ENCODE data around the gene MSMB. TPM values are rescaled to one million over a fixed set of nuclear protein-coding genes. Genes with fewer than 3 reads are reported as not detected.

MSMB gene
- total and polyA plus RNA-seq, 2 of the 8 experiments (the other 6 are each of a cell fraction or from before 2014, with no cell fraction given) = not detected

DNA sequence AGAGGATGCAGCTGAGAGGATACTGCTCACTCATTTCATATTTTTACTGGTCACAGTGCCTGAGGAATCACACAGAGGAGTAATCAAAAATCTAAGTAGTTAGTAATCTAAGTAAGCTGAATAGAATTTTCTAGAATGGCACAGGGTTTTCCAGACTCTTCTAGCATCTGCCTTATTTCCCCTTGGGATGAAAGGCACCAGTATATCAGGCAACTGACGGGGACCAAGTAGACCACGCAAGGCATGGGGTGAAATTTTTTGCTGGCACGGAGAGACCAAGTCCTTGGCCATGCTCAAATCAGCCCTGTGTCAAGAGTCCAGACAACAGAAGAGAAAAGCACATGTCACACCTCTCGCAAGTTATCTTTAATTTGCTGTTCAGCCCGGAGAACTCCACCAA lies 29.9 kb downstream of the MSMB start (continued):
- TF ChIP-seq, protein P1, sequence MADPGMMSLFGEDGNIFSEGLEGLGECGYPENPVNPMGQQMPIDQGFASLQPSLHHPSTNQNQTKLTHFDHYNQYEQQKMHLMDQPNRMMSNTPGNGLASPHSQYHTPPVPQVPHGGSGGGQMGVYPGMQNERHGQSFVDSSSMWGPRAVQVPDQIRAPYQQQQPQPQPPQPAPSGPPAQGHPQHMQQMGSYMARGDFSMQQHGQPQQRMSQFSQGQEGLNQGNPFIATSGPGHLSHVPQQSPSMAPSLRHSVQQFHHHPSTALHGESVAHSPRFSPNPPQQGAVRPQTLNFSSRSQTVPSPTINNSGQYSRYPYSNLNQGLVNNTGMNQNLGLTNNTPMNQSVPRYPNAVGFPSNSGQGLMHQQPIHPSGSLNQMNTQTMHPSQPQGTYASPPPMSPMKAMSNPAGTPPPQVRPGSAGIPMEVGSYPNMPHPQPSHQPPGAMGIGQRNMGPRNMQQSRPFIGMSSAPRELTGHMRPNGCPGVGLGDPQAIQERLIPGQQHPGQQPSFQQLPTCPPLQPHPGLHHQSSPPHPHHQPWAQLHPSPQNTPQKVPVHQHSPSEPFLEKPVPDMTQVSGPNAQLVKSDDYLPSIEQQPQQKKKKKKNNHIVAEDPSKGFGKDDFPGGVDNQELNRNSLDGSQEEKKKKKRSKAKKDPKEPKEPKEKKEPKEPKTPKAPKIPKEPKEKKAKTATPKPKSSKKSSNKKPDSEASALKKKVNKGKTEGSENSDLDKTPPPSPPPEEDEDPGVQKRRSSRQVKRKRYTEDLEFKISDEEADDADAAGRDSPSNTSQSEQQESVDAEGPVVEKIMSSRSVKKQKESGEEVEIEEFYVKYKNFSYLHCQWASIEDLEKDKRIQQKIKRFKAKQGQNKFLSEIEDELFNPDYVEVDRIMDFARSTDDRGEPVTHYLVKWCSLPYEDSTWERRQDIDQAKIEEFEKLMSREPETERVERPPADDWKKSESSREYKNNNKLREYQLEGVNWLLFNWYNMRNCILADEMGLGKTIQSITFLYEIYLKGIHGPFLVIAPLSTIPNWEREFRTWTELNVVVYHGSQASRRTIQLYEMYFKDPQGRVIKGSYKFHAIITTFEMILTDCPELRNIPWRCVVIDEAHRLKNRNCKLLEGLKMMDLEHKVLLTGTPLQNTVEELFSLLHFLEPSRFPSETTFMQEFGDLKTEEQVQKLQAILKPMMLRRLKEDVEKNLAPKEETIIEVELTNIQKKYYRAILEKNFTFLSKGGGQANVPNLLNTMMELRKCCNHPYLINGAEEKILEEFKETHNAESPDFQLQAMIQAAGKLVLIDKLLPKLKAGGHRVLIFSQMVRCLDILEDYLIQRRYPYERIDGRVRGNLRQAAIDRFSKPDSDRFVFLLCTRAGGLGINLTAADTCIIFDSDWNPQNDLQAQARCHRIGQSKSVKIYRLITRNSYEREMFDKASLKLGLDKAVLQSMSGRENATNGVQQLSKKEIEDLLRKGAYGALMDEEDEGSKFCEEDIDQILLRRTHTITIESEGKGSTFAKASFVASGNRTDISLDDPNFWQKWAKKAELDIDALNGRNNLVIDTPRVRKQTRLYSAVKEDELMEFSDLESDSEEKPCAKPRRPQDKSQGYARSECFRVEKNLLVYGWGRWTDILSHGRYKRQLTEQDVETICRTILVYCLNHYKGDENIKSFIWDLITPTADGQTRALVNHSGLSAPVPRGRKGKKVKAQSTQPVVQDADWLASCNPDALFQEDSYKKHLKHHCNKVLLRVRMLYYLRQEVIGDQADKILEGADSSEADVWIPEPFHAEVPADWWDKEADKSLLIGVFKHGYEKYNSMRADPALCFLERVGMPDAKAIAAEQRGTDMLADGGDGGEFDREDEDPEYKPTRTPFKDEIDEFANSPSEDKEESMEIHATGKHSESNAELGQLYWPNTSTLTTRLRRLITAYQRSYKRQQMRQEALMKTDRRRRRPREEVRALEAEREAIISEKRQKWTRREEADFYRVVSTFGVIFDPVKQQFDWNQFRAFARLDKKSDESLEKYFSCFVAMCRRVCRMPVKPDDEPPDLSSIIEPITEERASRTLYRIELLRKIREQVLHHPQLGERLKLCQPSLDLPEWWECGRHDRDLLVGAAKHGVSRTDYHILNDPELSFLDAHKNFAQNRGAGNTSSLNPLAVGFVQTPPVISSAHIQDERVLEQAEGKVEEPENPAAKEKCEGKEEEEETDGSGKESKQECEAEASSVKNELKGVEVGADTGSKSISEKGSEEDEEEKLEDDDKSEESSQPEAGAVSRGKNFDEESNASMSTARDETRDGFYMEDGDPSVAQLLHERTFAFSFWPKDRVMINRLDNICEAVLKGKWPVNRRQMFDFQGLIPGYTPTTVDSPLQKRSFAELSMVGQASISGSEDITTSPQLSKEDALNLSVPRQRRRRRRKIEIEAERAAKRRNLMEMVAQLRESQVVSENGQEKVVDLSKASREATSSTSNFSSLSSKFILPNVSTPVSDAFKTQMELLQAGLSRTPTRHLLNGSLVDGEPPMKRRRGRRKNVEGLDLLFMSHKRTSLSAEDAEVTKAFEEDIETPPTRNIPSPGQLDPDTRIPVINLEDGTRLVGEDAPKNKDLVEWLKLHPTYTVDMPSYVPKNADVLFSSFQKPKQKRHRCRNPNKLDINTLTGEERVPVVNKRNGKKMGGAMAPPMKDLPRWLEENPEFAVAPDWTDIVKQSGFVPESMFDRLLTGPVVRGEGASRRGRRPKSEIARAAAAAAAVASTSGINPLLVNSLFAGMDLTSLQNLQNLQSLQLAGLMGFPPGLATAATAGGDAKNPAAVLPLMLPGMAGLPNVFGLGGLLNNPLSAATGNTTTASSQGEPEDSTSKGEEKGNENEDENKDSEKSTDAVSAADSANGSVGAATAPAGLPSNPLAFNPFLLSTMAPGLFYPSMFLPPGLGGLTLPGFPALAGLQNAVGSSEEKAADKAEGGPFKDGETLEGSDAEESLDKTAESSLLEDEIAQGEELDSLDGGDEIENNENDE (IDR thresholded peaks at IDR 0.05; ENCODE audit: insufficient replicate concordance, low read length) = no peak

Measured in H1 (cell line).